GM21825 (cell line): ENCODE results near the gene BACH1.
A peak's percentile ranks its signal among the peaks of the same experiment; 100 is the strongest.
"Not testable (repeated sequence)": the region's sequence is repeated elsewhere in the genome, so short reads cannot be mapped to it uniquely, and the experiment has no call there.

ENCODE experiments used
- ATAC-seq: cut with Tn5 transposase; IDR thresholded peaks from one replicate; pipeline ENCODE4 v1.9.1; 2021; ENCODE audit warnings: mild to moderate bottlenecking, moderate library complexity; ENCODE audit not compliant: unreplicated experiment

The BACH1 gene

DNA sequence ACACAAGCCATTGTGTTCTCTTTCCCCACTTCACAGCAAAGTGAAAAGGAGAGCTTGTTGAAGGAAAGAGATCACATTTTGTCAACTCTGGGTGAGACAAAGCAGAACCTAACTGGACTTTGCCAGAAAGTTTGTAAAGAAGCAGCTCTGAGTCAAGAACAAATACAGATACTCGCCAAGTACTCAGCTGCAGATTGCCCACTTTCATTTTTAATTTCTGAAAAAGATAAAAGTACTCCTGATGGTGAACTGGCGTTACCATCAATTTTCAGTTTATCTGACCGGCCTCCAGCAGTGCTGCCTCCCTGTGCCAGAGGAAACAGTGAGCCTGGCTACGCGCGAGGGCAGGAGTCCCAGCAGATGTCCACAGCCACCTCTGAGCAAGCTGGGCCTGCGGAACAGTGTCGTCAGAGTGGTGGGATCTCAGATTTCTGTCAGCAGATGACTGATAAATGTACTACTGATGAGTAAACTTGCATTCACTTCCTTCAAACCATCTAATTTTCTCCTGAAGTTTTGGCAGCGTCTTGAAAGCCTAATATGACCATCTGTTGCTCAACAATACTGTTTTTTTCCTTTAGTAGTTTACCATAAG is 43.7 kb downstream of the BACH1 start:
- no peak for ATAC-seq

DNA sequence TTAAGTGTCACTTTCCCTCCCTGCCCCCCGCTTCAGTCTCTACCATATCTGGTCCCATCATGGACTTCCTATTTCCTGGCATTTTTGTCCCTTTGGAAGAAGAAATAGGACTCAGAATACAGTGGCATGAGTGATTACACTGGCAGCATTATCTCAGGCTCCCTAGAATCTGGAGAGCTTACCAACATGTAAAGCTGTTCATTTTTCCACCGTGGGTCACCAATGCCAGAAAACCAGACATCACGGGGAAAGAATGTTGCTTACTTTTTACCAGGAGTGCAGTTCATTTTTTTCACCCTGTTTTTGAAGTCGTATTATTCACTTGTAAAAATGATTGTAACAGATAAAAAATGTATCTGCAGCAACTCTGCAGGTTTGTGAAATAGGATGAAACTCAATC is 44.8 kb downstream of the BACH1 start:
- no peak for ATAC-seq

DNA sequence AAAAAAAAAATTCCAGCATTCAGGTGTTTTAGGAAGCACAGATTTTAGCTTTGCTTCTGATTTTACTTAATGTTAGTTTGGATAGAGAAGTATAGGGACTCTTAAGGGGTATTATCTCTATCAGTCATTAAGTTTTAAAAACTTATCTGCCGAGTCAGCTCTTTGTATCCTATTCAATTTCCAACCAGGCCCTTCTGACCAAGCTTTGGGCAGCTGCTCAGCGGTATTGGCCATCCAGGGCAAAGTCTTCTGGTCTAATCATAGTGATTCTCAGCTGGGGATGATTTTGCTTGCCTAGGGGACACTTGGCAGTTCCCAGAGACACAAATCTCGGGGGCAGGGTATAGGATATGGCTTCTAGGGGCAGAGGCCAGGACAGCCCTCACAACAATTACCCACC is 47.6 kb downstream of the BACH1 start:
- no peak for ATAC-seq

DNA sequence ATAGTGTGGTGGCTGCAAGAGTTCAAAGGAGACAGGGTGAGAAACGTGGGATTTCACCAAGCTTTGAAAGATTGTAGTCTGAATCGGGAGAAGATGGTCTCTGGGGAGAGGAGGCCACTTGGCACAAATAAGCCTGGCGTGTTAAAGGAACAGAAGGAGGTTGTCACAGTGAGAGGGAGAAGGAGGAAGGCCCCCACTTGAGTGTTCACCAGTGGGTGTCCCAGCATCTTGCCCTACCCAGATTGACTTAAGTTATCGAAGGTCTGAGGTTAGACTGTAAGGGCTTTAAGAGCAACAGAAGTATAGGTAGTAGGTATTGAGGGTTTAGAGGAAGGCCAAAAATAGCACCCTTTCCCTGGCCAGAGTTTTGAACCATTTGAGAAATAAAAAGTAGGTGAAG is 48.0 kb downstream of the BACH1 start:
- no peak for ATAC-seq

DNA sequence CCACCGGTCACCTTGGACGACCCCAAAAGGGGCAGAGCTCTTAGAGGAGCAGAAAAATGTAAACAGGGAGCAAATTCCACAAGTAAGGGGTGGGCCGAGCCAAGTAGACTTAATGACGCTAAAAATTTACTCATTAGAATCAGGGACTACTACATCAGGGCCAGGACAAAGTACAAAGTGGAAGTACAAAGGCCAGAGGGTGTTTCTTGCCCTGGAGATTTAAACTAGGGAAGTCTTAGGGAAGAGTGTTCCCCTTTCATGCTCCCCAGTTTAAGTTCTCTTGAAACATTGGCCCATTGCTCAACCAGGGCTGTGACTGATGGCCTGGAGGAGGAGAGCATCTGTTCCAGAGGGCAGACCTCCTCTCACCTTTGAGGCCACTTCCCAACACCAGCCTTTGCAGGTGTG is 48.6 kb downstream of the BACH1 start:
- no peak for ATAC-seq

DNA sequence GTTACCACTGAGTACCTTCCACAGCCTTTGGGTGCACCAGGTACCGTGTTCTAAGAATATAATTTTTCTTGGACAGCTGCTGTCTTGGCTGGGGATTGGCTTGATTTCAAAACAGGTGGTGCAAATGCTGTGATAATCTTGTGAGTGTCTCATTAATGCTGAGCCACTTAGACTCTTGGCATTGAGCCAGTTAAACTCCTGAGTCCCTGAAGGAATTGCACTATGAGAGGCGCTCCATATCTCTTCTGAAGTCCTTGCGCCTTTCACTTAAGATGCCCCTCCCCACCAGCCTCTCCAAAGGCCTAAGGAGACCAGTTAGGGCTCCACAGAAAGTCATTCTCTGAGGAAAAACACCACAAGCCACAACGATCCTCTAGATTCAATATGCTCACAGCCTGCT is 51.0 kb downstream of the BACH1 start:
- no peak for ATAC-seq

DNA sequence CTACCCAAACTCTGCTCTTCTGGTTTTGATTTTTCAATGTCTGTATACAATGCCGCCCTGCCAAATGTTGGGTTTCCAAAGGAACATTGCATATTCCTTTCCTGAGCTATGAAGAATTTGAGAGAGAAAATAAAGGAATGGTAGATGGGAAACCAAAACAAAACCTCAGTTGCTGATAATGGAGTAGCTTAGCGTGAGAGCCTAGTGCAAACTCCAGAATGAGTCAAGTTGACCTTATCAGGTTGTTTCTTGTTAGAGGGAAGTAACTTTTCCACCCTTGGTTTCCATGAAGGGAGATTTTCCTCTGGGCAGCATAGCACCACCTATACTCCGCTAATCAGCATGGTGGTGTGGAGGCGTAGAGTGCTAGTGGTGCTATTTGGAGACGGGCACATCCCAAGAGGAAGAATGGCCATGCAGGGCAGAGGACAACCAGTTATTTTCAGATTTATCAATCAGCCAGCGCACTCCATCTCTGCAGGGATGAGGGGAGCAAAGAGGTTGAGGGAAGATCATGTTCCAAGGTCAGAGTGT is 51.6 kb downstream of the BACH1 start:
- no peak for ATAC-seq

DNA sequence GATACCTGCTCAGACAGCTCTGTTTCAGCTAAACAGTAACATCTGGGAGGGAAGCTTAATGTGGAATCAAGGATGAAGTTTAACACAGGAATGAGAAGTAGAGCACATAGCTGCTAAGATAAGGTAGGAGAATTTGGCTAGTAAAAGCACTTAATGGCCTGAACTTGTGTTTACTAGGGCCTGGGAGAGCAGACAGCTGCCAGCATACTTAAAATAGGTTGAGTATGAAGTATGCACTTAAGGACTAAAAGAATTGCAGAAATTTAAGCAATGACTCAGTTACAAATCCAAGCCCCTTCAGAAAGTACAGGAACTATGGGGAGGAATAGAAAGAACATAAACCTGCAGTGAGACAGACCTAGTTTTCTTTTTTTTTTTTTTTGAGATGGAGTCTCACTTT is 53.0 kb downstream of the BACH1 start:
- no peak for ATAC-seq

DNA sequence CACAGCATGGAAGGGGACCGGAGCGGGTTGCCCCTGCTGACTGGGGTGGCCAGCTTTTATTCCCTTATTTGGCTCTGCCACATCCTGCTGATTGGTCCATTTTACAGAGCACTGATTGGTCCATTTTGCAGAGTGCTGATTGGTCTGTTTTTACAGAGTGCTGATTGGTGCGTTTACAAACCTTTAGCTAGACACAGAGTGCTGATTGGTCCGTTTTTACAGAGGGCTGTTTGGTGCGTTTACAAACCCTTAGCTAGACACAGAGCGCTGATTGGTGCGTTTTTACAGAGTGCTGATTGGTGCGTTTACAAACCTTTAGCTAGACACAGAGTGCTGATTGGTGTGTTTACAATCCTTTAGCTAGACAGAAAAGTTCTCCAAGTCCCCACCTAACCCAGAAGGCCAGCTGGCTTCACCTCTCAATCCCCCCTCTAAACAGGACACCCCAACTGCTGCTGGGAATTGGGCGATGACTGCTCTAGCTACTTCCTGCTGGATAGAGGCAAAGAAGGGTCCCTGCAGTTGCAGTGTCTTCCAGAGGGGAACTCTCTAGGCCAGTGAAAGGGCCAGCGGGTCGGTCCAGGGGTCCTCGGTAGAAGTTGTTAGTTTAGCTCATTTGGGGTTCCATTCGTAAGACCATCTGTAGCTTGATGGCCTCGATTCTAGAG is 56.5 kb downstream of the BACH1 start:
- ATAC-seq = not testable (repeated sequence)

DNA sequence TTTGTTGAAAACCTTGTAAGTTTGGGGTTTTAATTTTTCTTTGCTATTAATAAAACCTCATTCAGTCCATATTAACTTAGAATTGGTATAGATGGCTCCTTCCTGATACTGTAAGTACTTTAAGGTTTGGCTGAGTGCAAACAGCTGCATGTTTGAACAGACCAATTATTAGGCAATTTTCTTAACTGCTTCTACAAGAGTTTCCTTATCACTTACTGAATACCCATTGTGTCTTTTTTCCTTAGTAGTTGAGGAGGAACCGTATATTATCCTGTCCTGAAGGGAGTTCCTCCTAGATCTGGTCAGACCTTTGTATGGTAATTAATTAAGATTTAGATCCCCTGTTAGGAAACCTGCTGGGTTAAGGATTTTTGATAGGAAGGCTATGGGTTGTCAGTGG is 57.6 kb downstream of the BACH1 start:
- ATAC-seq = not testable (repeated sequence)

DNA sequence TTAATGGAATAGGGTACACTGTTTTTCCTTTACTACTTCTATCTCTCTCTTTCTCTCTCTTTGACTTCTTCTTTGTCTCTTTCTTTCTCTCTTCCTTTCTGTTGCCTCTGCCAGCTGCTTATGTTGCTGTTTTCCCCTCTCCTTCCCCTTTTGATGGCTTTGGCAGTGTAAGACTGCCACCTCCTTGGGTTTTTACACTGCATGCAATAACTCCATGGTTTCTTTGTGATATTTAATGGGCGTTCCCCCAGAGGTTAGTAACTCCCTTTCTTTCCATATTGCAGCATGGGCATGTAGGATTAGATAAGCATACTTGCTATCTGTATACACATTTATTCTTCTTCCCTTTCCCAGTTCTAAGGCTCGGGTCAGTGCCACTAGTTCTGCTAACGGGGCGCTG is 58.1 kb downstream of the BACH1 start:
- ATAC-seq = not testable (repeated sequence)

DNA sequence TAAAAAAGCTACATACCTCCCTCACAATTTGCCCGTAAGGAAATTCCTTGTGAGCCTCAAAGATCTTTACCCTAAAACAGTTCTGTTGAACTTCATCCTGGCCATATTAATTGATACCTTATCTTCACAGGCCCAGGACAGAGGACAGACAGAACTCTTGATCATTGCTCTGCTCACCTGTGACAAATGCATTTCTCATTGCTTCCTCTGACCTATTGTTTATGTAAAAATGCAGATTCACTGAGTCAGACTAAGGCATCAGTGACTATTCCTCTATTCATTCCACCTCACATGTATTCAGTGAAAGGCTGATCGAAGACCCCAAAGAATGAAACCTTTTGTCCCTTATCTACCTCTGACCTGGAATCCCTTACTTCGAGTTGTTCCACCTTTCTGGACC is 61.0 kb downstream of the BACH1 start:
- no peak for ATAC-seq

DNA sequence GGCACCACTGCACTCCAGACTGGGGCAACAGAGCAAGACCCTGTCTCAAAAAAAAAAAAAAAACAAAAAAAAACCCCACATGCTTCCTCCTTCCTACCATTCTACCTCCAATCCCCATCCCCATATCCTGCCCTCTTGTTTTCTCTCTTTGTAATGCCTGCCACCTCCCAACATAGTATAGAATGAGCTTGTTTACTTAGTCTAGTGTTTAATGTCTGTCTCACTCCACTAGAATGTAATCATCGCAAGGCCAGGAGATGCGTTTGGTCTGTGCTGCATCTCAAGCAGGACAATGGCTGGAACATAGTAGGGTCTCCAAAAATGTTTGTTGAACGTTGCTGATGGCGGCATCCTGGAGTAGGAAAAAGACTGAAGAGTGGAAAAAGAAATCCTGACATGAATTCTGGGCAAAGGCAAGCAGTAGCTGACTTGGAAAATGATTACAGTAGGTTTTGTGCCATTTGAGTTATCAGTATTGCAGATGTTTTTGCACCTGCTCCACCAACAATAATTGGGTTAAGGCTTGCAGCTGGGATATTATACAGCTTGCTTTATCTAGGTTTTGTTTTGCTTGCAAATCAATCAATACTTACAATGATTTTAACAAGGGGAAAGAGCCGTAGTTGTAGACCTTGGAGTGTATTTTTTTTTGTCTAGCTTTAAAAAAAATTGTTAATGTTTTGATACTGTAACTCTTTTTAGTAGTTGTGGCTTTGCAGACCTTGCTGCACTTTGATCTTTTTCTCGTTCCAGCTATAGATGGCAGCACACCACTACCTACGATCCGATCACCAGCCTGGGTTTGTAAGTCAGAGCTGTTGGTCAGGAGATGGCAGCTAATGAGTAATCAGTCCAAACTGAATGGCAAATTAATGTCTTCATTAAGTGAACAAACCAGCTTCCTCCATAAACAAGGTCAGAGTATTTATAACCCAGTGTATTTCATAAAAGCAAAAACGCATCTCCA is 62.4 kb downstream of the BACH1 start:
- ATAC-seq = no peak

DNA sequence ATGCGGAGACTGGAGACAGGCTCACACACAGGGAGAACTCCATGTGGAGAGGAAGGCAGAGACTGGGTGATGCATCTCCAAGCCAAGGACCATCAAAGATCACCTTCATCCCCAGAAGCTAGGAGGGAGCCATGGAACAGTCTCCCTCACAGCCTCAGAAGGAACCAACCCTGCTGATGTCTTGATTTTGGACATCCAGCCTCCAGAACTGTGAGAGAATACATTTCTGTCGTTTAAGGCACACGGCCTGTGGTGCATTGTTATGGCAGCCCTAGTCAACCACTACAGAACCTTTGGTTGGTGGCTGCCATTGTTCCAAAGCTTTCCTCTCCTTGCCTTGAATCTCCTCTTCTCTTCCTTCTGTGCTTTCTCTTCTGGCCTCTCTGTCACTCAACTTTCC is 64.0 kb downstream of the BACH1 start:
- ATAC-seq = no peak

DNA sequence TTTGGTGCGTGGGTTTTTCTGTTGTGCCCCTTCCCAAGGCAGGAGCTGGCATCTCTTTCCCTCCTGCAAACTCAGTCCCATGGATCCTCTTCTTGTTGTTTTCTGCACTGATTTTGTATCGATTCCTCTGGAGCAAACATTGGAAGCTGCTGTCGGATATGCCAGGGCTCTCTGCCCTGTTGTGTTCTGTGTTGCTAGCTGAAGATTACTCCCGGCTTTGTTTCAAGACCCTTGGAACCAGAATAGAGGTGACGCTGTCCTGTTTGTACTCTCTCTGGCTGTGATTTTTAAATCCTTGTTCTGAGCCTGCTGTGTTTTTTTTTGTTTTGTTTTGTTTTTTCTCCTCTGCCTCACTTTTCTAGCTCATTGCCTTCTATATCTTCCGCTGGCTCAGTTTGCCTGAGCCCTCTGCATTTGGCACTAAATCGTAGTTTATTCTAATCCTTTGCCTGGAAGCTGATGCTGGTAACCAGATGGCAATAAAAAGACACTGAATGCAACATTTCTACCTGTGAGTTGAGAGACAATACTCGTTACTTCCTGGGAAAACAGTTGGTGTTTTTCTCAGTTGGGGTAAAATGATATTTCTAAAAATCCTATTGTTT is 67.0 kb downstream of the BACH1 start:
- no peak for ATAC-seq

DNA sequence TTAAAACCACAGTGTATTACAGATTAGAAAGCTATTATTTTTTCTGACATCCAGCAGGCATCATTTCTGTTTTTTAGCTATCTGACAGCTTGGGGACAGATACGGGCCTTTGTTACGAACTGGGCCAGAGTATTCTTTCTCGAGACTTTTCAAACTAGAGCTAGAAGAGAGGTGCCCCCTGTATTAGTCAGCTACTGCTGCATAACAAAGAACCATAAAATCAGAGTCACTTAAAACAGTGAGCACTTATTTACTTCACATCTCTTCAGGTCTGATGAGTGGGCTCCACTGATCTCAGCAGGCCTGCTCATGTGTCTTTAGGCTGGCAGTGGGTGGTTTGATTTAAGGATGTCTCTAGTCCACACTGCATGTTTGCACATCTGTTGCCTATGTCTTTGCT is 67.8 kb downstream of the BACH1 start:
- ATAC-seq = no peak

DNA sequence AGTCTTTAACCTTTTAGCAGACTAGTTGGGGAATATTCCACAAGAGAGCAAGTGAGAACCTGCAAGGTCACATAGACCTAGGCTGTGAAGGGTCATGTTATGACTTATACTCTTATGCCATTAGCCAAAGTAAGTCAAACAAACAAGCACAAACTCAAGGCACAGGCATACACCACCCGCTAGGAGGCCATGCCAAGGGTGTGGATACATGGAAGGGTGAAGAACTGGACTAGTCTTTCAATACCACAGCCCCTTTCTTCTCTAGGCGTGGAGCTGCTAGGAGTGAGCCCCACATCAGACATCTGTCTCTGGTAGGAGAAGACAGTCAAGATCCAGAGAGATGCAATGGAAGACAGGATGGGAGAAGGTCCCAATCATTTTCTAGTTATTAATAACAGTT is 68.6 kb downstream of the BACH1 start:
- ATAC-seq = no peak

DNA sequence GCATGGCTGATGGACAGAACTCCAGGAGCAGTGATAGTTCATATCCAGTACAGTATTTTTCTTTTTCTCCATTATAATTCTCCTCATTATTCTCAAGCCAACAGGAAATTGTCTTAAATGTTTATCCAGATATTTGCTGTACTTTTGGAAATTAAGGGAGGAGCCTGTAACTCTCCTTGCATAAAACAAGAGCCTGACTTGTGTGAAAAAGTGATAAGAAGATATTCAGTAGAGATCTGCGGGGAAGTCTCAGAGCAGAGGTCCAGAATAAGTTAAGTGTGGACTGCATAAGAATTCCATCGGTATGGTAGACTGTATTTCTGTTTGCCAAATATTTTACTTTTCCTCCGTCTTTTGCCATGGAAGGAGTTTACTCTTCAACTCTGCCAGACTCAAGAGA is 70.2 kb downstream of the BACH1 start:
- no peak for ATAC-seq

DNA sequence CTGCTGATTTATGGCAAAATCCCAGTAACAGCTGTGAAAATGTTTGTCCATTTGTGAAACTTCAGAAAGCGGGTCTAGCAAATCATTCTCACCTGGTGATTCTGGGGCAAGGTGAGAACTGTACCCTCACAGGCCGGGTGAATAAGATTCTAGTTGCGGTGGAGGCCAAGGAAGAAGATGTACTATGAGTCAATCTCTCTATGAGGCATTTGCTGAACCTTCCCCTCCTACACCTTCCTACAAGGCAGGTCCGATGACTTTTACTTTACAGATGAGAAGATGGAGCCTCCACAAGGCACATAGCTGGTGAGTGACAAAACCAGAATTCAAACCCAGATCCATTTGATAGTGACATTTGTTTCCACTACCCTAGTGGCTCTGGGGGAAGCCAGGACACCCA is 72.7 kb downstream of the BACH1 start:
- no peak for ATAC-seq

DNA sequence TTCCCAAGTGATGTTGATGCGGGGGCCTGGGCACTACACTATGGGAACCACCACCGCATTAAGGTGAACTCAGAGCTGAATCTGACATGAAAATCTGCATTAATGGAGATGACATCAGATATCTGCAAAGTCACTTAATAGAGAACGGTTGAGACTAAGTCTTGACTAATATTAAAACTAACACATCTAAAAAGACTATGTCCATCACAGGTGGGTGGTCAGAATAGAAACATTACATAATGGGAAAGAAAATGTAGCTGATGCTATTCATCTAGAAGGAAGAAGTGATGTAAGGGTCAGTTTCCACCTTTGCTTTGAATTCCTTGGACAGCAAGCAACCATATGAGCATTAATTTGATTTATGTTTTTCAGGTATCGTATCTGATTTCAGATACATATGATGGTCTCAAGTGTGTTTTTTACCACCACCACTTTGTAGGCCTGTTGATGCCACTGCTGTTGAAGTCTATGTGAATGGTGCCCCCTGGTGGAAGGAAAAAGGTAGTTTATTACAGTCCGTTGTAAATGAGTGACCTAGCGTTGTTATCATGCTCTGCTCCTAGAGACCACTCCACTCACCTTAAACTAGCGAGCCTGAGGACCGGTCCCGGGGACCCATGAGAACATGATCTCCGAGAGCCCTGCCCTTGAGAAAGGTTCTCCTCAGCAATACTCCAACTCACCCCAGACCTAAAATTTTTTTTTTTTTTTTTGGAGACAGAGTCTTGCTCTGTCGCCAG is 73.5 kb downstream of the BACH1 start:
- peak; percentile 67 for ATAC-seq

DNA sequence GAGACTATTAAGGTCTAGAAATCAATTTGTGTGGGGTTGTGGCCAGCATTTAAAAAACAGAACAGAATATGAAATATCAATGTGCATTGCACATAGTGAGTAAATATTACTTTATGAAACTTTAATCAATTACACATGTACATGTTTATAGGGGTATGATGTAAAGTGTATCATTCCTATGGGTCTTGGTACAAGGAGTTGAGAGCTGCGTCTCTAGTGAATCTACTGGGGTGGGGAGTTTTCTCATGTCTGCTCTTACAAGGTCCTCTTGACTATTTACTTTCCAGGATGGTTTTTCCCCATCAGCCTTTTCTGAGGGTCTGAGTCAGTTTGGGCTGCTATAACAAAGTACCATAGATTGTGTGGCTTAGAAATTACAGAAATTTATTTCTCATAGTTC is 75.8 kb downstream of the BACH1 start:
- no peak for ATAC-seq
